OCI-LY1 (cell line): ENCODE measurements around the gene ZFAND5.

ENCODE experiments used
- H2AFZ ChIP-seq: fragments of 200-600 bp; sonication (generic), shearing (Covaris generic); 2 replicates; pipeline ENCODE4 v1.6.0; 2014; ENCODE audit warnings: antibody characterized with exemption, mild to moderate bottlenecking, low read length
- H3F3A ChIP-seq: fragments of 200-600 bp; sonication (generic), shearing (Covaris generic); 2 replicates; pipeline ENCODE4 v1.6.0; 2014; ENCODE audit warnings: mild to moderate bottlenecking, antibody characterized with exemption, low read length, moderate library complexity; ENCODE audit not compliant: insufficient read depth
- H3K27ac ChIP-seq: fragments of 200-600 bp; sonication (generic); 2 replicates; pipeline ENCODE4 v1.5.1; 2014; ENCODE audit warnings: low read length, mixed run types, mild to moderate bottlenecking, low read depth; ENCODE audit not compliant: poor library complexity, severe bottlenecking
- H3K27me3 ChIP-seq: fragments of 200-600 bp; sonication (generic); 2 replicates; pipeline ENCODE4 v1.6.0; 2014; ENCODE audit warnings: antibody characterized with exemption, mild to moderate bottlenecking, low read length, moderate library complexity; ENCODE audit not compliant: insufficient read depth
- H3K36me3 ChIP-seq: fragments of 200-600 bp; sonication (generic); 2 replicates; pipeline ENCODE4 v1.6.1; 2014; ENCODE audit warnings: mild to moderate bottlenecking, antibody characterized with exemption, low read length, moderate library complexity, mixed read lengths; ENCODE audit not compliant: insufficient read depth
- H3K4me1 ChIP-seq: fragments of 200-600 bp; sonication (generic); 2 replicates; pipeline ENCODE4 v1.5.1; 2014; ENCODE audit warnings: mild to moderate bottlenecking, low read length, moderate library complexity; ENCODE audit not compliant: insufficient read depth, severe bottlenecking
- H3K4me2 ChIP-seq: fragments of 200-600 bp; sonication (generic), shearing (Covaris generic); 2 replicates; pipeline ENCODE4 v1.6.1; 2014; ENCODE audit warnings: low read length
- H3K4me3 ChIP-seq: fragments of 200-600 bp; sonication (generic); 2 replicates; pipeline ENCODE4 v1.5.1; 2014; ENCODE audit warnings: low read length, low read depth, mild to moderate bottlenecking, mixed read lengths; ENCODE audit not compliant: poor library complexity, severe bottlenecking
- H3K79me2 ChIP-seq: fragments of 200-600 bp; shearing (Covaris generic); 2 replicates; pipeline ENCODE4 v1.6.1; 2016; ENCODE audit warnings: mixed run types, low read length, mixed read lengths; ENCODE audit not compliant: insufficient read depth
- H3K9ac ChIP-seq: fragments of 200-600 bp; sonication (generic), shearing (Covaris generic); 2 replicates; pipeline ENCODE4 v1.6.1; 2014; ENCODE audit warnings: mild to moderate bottlenecking, low read length, mixed read lengths
- H3K9me2 ChIP-seq: fragments of 200-600 bp; sonication (generic), shearing (Covaris generic); 2 replicates; pipeline ENCODE4 v1.6.1; 2014; ENCODE audit warnings: low read depth, mild to moderate bottlenecking, low read length, mixed read lengths
- H3K9me3 ChIP-seq: fragments of 200-600 bp; shearing (Covaris generic); 2 replicates; pipeline ENCODE4 v1.6.1; 2014; ENCODE audit warnings: low read length, mixed read lengths
- H4K20me1 ChIP-seq: fragments of 200-600 bp; sonication (generic), shearing (Covaris generic); 2 replicates; pipeline ENCODE4 v1.6.0; 2016; ENCODE audit warnings: mild to moderate bottlenecking, low read length; ENCODE audit not compliant: insufficient read depth
- CTCF ChIP-seq: fragments of 200-600 bp; sonication (generic), shearing (Covaris generic); IDR thresholded peaks from 2 replicates; pipeline ENCODE4 v1.5.1; 2017; ENCODE audit warnings: mild to moderate bottlenecking, antibody characterized with exemption, low read length, moderate library complexity, mixed read lengths
- EZH2 ChIP-seq: fragments of 200-600 bp; sonication (generic), shearing (Covaris generic); IDR thresholded peaks from 2 replicates; pipeline ENCODE4 v1.8.0; 2017; ENCODE audit warnings: borderline replicate concordance, mixed run types, mild to moderate bottlenecking, antibody characterized with exemption, low read length, moderate library complexity, mixed read lengths

The ZFAND5 gene

GRCh38 chr9:72322259-72322658, 42.7 kb downstream of the ZFAND5 start:
- Histone ChIP-seq H3K9me2 (no peaks in the 10 kb centered on the region), H3K27me3 (no peaks in the 10 kb centered on the region), H2AFZ (no peak overlapping the region), H3K4me1 (no peaks in the 10 kb centered on the region), H3K4me3 (no peak overlapping the region), H3K36me3 (no peaks in the 10 kb centered on the region), H3K9ac (no peak overlapping the region), H3K4me2 (no peak overlapping the region), H3F3A (no peaks in the 10 kb centered on the region), H3K27ac (no peak overlapping the region), H3K79me2 (no peaks in the 10 kb centered on the region), H4K20me1 (no peaks in the 10 kb centered on the region), H3K9me3 (no peaks in the 10 kb centered on the region)
- TF ChIP-seq CTCF (no peak), EZH2 (no peak)

- Histone ChIP-seq H3K9me3 (no peaks in the 10 kb centered on the region), H3F3A (no peaks in the 10 kb centered on the region), H3K4me1 (no peaks in the 10 kb centered on the region), H3K9me2 (no peaks in the 10 kb centered on the region), H4K20me1 (no peaks in the 10 kb centered on the region), H2AFZ (no peak overlapping the region), H3K36me3 (no peaks in the 10 kb centered on the region), H3K79me2 (no peaks in the 10 kb centered on the region), H3K27ac (no peak overlapping the region), H3K4me2 (no peak overlapping the region), H3K27me3 (no peaks in the 10 kb centered on the region), H3K9ac (no peak overlapping the region), H3K4me3 (no peak overlapping the region)
- TF ChIP-seq EZH2 (no peak), CTCF (no peak)
Measured at GRCh38 chr9:72315510-72316311, 49.3 kb downstream of the ZFAND5 start.

GRCh38 chr9:72315089-72315509, 49.9 kb downstream of the ZFAND5 start:
- Histone ChIP-seq H3K9ac (no peak overlapping the region), H3K36me3 (no peaks in the 10 kb centered on the region), H3K27ac (no peak overlapping the region), H3F3A (no peaks in the 10 kb centered on the region), H3K9me2 (no peaks in the 10 kb centered on the region), H3K9me3 (no peaks in the 10 kb centered on the region), H3K4me1 (no peaks in the 10 kb centered on the region), H3K79me2 (no peaks in the 10 kb centered on the region), H2AFZ (no peak overlapping the region), H4K20me1 (no peaks in the 10 kb centered on the region), H3K27me3 (no peaks in the 10 kb centered on the region), H3K4me3 (no peak overlapping the region), H3K4me2 (no peak overlapping the region)
- TF ChIP-seq CTCF (no peak), EZH2 (no peak)
